Prostate gland (tissue), 2 donors: ENCODE data around the gene FERMT1. TPM values are rescaled to one million over a fixed set of nuclear protein-coding genes. Genes with fewer than 3 reads are reported as not detected.

ENCODE experiments used
- DNase-seq: peaks from one replicate; pipeline ENCODE4 v3.0.0-alpha.2; 2019; ENCODE audit warnings: low spot score
- H3K27ac ChIP-seq, 2 donors: fragments of 200-600 bp; sonication (generic); 2 replicates each; pipeline ENCODE4 v1.5.1; 2017 to 2019
- H3K27me3 ChIP-seq: fragments of 200-600 bp; sonication (generic); replicated peaks from 2 replicates; pipeline ENCODE4 v1.5.1; 2019; ENCODE audit not compliant: insufficient read depth
- H3K36me3 ChIP-seq, 2 donors: fragments of 200-600 bp; sonication (generic); 1 replicate in 1 of 2; 2 replicates in 1 of 2; pipeline versions ENCODE4 v1.5.1 to v1.8.1; 2017 to 2019
- H3K4me1 ChIP-seq: fragments of 200-600 bp; sonication (generic); replicated peaks from 2 replicates; pipeline ENCODE4 v1.5.1; 2019
- H3K4me3 ChIP-seq, 2 donors: fragments of 200-600 bp; sonication (generic); 2 replicates each; pipeline ENCODE4 v1.5.1; 2017 to 2019
- H3K9me3 ChIP-seq: fragments of 200-600 bp; sonication (generic); 2 replicates; pipeline ENCODE4 v1.5.1; 2017
- POLR2A ChIP-seq: fragments of 450-650 bp; IDR thresholded peaks from one replicate; pipeline ENCODE4 v1.6.1; 2016; ENCODE audit warnings: antibody characterized with exemption, mild to moderate bottlenecking
- POLR2AphosphoS5 ChIP-seq: sonication (generic); formaldehyde crosslinking; IDR thresholded peaks from one replicate; pipeline ENCODE4 v1.6.1; 2017; ENCODE audit warnings: antibody characterized with exemption
- WGBS: methylation state at CpG from one replicate; pipeline ENCODE4 v1.1.5; 2018; 5-methylcytosine and 5-hydroxymethylcytosine counted together
- intact Hi-C: fragments of 100-400 bp; cut with DNase I; formaldehyde crosslinking; loops from one replicate; pipeline ENCODE4 v1.14.2; 2022
- total RNA-seq, 2 donors: library from RNA; depleted of rRNA; stranded (reverse); fragments of >200 nt; gene quantifications; one replicate each; pipeline ENCODE4 v1.1.0, GENCODE V29; 2016
- TF ChIP-seq, protein P1 (sequence below), 4 experiments: fragments of 200-600 bp in 2 of 4; fragments of 450-650 bp in 2 of 4; sonication (generic) in 2 of 4; IDR thresholded peaks; 1 replicate in 3 of 4; 2 replicates in 1 of 4; pipeline ENCODE4 v1.5.1; 2016 to 2019; ENCODE audit warnings: antibody characterized with exemption in 4 of 4, mild to moderate bottlenecking in 2 of 4, moderate library complexity in 2 of 4

FERMT1 gene
- total RNA-seq, 2 donors from 2014 or later = 9.0 to 14.0 TPM

DNA sequence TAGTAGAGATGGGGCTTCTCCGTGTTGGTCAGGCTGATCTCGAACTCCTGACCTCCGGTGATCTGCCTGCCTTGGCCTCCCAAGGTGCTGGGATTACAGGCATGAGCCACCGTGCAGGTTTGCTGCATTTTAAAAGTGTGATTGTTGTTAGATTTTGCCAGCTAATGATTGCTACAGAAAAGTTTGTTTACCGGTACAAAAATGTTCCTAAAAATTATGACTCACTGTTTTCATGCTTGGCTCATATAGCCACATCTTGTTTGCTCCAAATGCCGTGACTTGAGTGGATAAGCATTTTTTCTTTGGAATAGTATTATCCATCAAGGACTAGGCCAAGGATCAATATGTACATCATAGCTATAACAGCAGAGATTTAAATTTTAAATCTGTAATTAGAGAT is 93.3 kb downstream of the FERMT1 start:
- no peaks in the 10 kb centered on the region for H3K4me1 ChIP-seq
- intact Hi-C loops = no loop called here
- no peak overlapping the region for H3K27ac ChIP-seq
- no peaks in the 10 kb centered on the region for H3K36me3 ChIP-seq
- 73% methylated on average over 6 of the region's 6 CpGs for WGBS
- H3K27me3 ChIP-seq = no peaks in the 10 kb centered on the region
- H3K9me3 ChIP-seq = no peaks in the 10 kb centered on the region
- H3K4me3 ChIP-seq = no peak overlapping the region
- DNase-seq = no peak
- TF ChIP-seq POLR2AphosphoS5 = no peak
- TF ChIP-seq POLR2A = no peak
- TF ChIP-seq, protein P1, sequence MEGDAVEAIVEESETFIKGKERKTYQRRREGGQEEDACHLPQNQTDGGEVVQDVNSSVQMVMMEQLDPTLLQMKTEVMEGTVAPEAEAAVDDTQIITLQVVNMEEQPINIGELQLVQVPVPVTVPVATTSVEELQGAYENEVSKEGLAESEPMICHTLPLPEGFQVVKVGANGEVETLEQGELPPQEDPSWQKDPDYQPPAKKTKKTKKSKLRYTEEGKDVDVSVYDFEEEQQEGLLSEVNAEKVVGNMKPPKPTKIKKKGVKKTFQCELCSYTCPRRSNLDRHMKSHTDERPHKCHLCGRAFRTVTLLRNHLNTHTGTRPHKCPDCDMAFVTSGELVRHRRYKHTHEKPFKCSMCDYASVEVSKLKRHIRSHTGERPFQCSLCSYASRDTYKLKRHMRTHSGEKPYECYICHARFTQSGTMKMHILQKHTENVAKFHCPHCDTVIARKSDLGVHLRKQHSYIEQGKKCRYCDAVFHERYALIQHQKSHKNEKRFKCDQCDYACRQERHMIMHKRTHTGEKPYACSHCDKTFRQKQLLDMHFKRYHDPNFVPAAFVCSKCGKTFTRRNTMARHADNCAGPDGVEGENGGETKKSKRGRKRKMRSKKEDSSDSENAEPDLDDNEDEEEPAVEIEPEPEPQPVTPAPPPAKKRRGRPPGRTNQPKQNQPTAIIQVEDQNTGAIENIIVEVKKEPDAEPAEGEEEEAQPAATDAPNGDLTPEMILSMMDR (IDR thresholded peaks at IDR 0.05) = no peak

DNA sequence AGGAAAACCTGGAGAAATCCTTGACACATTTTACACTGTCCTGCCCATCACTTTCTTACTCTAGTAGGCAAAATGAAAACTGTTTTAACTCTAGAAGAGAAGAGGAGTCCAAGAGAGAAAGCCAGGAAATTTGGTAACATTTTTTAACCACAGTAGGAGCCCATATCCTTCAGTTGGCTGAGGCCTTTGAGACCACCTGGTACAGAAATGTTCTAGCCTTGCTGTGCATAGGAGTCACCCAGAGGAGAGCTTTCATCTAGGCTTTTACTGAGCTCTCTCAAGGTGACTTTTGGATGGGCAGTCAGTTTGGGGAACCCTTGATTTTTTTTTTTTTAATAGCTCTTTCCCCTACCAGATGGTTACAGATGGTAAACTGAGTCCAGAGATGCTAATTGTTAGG is 94.0 kb downstream of the FERMT1 start:
- no peaks in the 10 kb centered on the region for H3K4me1 ChIP-seq
- no peak overlapping the region for H3K4me3 ChIP-seq
- H3K9me3 ChIP-seq = no peaks in the 10 kb centered on the region
- H3K36me3 ChIP-seq = no peaks in the 10 kb centered on the region
- TF ChIP-seq, protein P1 (IDR thresholded peaks at IDR 0.05) = no peak
- TF ChIP-seq POLR2A (no peak), POLR2AphosphoS5 (no peak)
- intact Hi-C loops = no loop called here
- H3K27me3 ChIP-seq = no peaks in the 10 kb centered on the region
- no peak for DNase-seq
- H3K27ac ChIP-seq = no peak overlapping the region

DNA sequence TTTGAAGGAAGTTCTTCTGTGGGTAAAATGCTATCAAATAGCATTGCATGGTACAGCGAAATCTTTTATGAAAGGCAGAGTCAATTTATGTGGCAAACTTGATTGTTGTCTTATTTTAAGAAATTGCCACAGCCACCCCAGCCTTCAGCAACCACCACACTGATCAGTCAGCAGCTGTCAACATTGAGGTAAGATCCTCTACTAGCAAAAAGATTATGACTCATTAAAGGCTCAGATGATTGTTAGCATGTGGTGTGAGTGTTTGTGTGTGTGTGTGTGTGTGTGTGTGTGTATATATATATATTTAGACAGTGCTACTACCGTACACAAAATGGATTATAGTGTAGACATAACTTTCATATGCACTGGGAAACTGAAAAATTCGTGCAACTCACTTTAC is 96.8 kb downstream of the FERMT1 start:
- no peaks in the 10 kb centered on the region for H3K36me3 ChIP-seq
- H3K9me3 ChIP-seq = no peaks in the 10 kb centered on the region
- DNase-seq = no peak
- no peaks in the 10 kb centered on the region for H3K4me1 ChIP-seq
- H3K27ac ChIP-seq = no peak overlapping the region
- TF ChIP-seq POLR2A = no peak
- TF ChIP-seq, protein P1 (IDR thresholded peaks at IDR 0.05) = no peak
- TF ChIP-seq POLR2AphosphoS5 = no peak
- no peak overlapping the region for H3K4me3 ChIP-seq
- 84% methylated on average over 3 of the region's 3 CpGs for WGBS
- no peaks in the 10 kb centered on the region for H3K27me3 ChIP-seq
- intact Hi-C loops = no loop called here

Other genes with a start within 250 kb of the FERMT1 start
- 10 to 100 TPM in 1 of 2 donors, 1 to 10 TPM in 1; 1.2 to 11.2 TPM for gene CHGB, start 211.5 kb downstream of the FERMT1 start, total RNA-seq
- gene TRMT6, start 172.5 kb downstream of the FERMT1 start, total RNA-seq = 10 to 100 TPM in 1 of 2 donors, 1 to 10 TPM in 1; 8.3 to 14.8 TPM
- 10 to 100 TPM in 1 of 2 donors, 1 to 10 TPM in 1; 8.4 to 13.0 TPM for gene MCM8, start 172.4 kb downstream of the FERMT1 start, total RNA-seq
- gene CRLS1, start 116.9 kb downstream of the FERMT1 start, total RNA-seq = 10 to 100 TPM; 43.9 to 46.5 TPM
- under 1 TPM in 1 of 2 donors, not detected in 1; 0.68 TPM for gene LRRN4, start 69.0 kb downstream of the FERMT1 start, total RNA-seq